Ishikawa (cell line): Measurements from ENCODE around the gene GORAB.

Experiments
- CEBPB ChIP-seq: IDR thresholded peaks from 2 replicates; pipeline ENCODE4 v1.6.1; 2012
- CREB1 ChIP-seq: IDR thresholded peaks from 2 replicates; pipeline ENCODE4 v1.6.1; 2012; ENCODE audit warnings: low read depth
- EGR1 ChIP-seq: IDR thresholded peaks from 2 replicates; pipeline ENCODE4 v1.6.1; 2012
- EP300 ChIP-seq: IDR thresholded peaks from 2 replicates; pipeline ENCODE4 v1.6.1; 2012; ENCODE audit warnings: borderline replicate concordance
- FOXM1 ChIP-seq: IDR thresholded peaks from 2 replicates; pipeline ENCODE4 v1.6.1; 2012; ENCODE audit warnings: low read depth, borderline replicate concordance
- MAX ChIP-seq: IDR thresholded peaks from 2 replicates; pipeline ENCODE4 v1.6.1; 2012
- NFIC ChIP-seq: IDR thresholded peaks from 2 replicates; pipeline ENCODE4 v1.6.1; 2012
- RAD21 ChIP-seq: IDR thresholded peaks from 2 replicates; pipeline ENCODE4 v1.6.1; 2012; ENCODE audit warnings: low read depth
- REST ChIP-seq: IDR thresholded peaks from 2 replicates; pipeline ENCODE4 v1.6.1; 2012; ENCODE audit warnings: low read depth, mild to moderate bottlenecking
- TAF1 ChIP-seq: IDR thresholded peaks from 2 replicates; pipeline ENCODE4 v1.6.1; 2012; ENCODE audit warnings: low read depth, mild to moderate bottlenecking
- TCF12 ChIP-seq: IDR thresholded peaks from 2 replicates; pipeline ENCODE4 v1.6.1; 2012; ENCODE audit warnings: low read depth
- TEAD4 ChIP-seq: IDR thresholded peaks from 2 replicates; pipeline ENCODE4 v1.6.1; 2012
- USF1 ChIP-seq: IDR thresholded peaks from 2 replicates; pipeline ENCODE4 v1.6.1; 2012
- YY1 ChIP-seq: IDR thresholded peaks from 2 replicates; pipeline ENCODE4 v1.6.1; 2012; ENCODE audit warnings: low read depth
- ZBTB7A ChIP-seq: IDR thresholded peaks from 2 replicates; pipeline ENCODE4 v1.6.1; 2012; ENCODE audit warnings: low read depth

The GORAB gene

GRCh38 chr1:170562646-170563338, 30.8 kb downstream of the GORAB start:
- TF ChIP-seq TCF12 (no peak), EGR1 (no peak), REST (no peak), EP300 (no peak), USF1 (no peak), RAD21 (no peak), TEAD4 (no peak), CREB1 (no peak), CEBPB (no peak), NFIC (no peak), ZBTB7A (no peak), TAF1 (no peak), MAX (no peak), FOXM1 (no peak), YY1 (no peak)

- no peak for TF ChIP-seq TCF12
- no peak for TF ChIP-seq MAX
- no peak for TF ChIP-seq CEBPB
- TF ChIP-seq TEAD4: no peak
- no peak for TF ChIP-seq EGR1
- no peak for TF ChIP-seq EP300
- TF ChIP-seq NFIC: no peak
- no peak for TF ChIP-seq RAD21
- TF ChIP-seq TAF1: no peak
- TF ChIP-seq ZBTB7A: no peak
Measured at GRCh38 chr1:170567214-170567613, 35.2 kb downstream of the GORAB start.

GRCh38 chr1:170568197-170568596, 36.2 kb downstream of the GORAB start:
- TF ChIP-seq USF1 (no peak), REST (no peak), MAX (no peak), EGR1 (no peak), TCF12 (no peak), NFIC (no peak), CEBPB (no peak), ZBTB7A (no peak), EP300 (no peak), RAD21 (no peak), TAF1 (no peak), TEAD4 (no peak)

- TF ChIP-seq CEBPB: no peak
- no peak for TF ChIP-seq TEAD4
- TF ChIP-seq FOXM1: no peak
- no peak for TF ChIP-seq REST
- no peak for TF ChIP-seq ZBTB7A
- no peak for TF ChIP-seq RAD21
- no peak for TF ChIP-seq YY1
- TF ChIP-seq CREB1: no peak
- TF ChIP-seq EGR1: no peak
- TF ChIP-seq TCF12: no peak
- no peak for TF ChIP-seq NFIC
- TF ChIP-seq MAX: no peak
- no peak for TF ChIP-seq USF1
- TF ChIP-seq TAF1: no peak
Measured at GRCh38 chr1:170576980-170577379, 45.0 kb downstream of the GORAB start.
